Measurements from ENCODE around the gene DAZAP2.
"Not testable (repeated sequence)": the region's sequence is repeated elsewhere in the genome, so short reads cannot be mapped to it uniquely, and the experiment has no call there.

DNA sequence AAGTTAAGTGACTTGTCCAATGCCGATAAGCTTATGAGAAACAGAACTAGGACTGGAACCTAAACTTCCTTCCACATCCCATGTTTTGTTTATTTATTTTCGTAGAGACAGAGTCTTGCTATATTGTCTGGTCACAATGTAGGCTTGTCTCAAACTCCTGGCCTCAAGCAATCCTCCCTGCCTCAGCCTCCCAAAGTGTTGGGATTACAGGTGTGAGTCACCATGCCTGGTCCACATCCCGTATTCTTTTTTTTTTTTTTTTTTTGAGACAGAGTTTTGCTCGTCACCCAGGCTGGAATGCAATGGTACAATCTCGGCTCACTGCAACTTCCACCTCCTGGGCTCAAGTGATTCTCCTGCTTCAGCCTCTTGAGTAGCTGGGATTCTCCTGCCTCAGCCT lies 11.5 kb upstream of the DAZAP2 start:
- not testable (repeated sequence) for TF ChIP-seq EZH2 (IDR thresholded peaks at IDR 0.05; ENCODE audit: borderline replicate concordance); EZH2phosphoT487 (IDR thresholded peaks at IDR 0.05; ENCODE audit: low read depth, severe bottlenecking, unreplicated experiment)
- TF ChIP-seq, protein P1, sequence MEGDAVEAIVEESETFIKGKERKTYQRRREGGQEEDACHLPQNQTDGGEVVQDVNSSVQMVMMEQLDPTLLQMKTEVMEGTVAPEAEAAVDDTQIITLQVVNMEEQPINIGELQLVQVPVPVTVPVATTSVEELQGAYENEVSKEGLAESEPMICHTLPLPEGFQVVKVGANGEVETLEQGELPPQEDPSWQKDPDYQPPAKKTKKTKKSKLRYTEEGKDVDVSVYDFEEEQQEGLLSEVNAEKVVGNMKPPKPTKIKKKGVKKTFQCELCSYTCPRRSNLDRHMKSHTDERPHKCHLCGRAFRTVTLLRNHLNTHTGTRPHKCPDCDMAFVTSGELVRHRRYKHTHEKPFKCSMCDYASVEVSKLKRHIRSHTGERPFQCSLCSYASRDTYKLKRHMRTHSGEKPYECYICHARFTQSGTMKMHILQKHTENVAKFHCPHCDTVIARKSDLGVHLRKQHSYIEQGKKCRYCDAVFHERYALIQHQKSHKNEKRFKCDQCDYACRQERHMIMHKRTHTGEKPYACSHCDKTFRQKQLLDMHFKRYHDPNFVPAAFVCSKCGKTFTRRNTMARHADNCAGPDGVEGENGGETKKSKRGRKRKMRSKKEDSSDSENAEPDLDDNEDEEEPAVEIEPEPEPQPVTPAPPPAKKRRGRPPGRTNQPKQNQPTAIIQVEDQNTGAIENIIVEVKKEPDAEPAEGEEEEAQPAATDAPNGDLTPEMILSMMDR (IDR thresholded peaks at IDR 0.05; ENCODE audit: poor library complexity), result not testable (repeated sequence)

Data from hepatocyte (in vitro differentiated cells).